Embryonic facial prominence (tissue), 1 donor: ENCODE measurements around the gene GSTA2.
"Not testable (repeated sequence)": the region's sequence is repeated elsewhere in the genome, so short reads cannot be mapped to it uniquely, and the experiment has no call there.

ENCODE experiments used
- DNase-seq: peaks from one replicate; pipeline ENCODE4 v3.0.0-alpha.2; 2016; ENCODE audit errors: extremely low spot score

The GSTA2 gene

DNA sequence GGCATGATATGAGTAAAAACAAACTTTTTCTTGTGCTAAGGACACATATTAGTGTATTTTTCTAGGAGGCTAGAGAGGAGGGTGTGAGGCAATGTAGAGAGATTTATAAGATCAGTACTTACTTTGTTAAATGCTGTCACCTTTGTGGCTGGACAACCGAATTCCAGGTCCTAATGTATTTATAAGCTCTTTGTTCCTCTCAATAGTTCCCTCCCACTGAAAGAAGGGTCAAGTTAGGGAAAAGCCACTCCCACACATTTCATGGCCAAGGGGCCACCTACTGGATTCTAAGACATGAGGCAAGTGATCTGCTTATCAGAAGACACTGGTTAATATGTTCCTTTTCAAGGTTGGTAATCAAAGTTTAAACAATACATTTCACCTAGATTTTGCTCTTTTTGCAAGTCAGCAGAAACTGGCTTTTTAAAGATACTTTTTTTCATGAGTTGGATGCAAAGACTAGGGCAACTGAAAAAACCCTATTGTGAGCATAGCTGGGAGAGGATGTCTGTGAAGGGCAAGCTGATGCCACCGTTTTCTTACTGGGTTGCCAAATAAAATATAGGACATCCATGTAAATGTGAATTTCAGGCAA is at the start of gene GSTA2:
GSTA2 (minus strand) TSS at position 154 of the 595 bp plus-strand sequence. CDS start 5,528 bp downstream, outside the sequence.
- not testable (repeated sequence) for DNase-seq

DNA sequence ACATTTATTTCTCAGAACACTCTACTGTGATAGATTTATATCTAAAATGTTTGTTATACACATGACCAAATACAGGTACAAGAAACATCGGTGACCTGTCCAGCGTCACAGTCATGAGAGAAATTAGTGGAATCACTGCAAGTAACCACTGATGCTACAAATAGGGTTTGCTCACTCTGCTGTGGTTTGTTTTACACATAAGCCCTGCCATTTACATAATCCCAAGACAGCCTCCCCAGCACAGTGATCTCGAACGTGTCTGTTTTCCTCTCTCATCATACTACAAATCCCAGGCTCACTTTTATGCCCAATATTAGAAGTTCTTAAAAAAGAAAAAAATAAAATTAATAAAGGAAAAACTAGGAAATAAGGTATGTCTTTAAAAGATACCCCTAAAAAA is 46.5 kb upstream of the GSTA2 start:
- not testable (repeated sequence) for DNase-seq

DNA sequence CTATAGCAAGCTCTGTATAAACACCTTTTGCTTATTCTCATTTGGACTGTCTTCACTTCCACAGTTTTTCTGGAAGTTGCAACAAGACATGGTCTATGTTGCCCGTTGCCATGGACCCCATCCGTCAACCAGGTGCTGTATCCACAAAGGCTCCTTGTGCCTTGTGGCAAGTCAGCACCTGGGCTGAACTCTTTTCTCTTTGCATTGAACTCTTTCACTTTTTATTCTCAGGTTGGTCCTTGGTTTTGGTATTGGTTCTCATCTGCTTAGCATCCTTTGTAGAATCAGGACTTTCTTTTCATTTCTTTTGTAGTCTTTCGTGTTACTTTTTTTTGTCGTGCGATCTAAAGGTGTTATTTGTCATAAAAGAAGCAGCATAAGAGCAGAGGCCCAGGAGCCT is 45.4 kb upstream of the GSTA2 start:
- DNase-seq = no peak

DNA sequence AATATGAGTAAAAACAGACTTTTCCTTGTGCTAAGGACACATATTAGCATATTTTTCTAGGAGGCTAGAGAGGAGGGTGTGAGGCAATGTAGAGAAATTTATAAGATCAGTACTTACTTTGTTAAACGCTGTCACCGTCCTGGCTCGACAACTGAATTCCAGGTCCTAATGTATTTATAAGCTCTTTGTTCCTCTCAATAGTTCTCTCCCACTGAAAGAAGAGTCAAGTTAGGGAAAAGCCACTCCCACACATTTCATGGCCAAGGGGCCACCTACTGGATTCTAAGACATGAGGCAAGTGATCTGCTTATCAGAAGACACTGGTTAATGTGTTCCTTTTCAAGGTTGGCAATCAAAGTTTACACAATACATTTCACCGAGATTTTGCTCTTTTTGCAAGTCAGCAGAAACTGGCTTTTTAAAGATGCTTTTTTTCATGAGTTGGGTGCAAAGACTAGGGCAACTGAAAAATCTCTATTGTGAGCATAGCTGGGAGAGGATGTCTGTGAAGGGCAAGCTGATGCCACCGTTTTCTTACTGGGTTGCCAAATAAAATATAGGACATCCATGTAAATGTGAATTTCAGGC is 40.5 kb upstream of the GSTA2 start, which contains the start of gene GSTA1:
GSTA1 (minus strand) TSS at position 149 of the 588 bp plus-strand sequence. CDS start 4,549 bp downstream, outside the sequence.
- DNase-seq = not testable (repeated sequence)

DNA sequence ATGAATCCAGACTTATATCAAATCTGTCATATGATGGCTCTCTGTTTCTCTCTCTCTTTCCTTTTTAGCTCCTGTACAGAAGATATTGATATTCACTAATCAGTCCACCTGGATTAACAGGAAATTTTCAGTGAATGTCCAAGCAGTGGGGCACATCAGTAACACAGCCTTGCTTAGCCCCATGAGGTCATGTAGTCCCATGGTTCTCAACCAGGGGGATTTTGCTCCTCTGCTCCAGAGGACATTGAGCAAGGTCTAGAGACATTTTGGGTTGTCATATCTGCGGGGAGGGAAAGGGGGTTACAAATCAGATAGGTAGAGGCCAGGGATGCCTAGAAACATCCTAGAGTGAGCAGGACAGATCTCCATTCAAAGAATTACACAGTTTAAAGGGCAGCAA is 39.5 kb upstream of the GSTA2 start:
- no peak for DNase-seq

DNA sequence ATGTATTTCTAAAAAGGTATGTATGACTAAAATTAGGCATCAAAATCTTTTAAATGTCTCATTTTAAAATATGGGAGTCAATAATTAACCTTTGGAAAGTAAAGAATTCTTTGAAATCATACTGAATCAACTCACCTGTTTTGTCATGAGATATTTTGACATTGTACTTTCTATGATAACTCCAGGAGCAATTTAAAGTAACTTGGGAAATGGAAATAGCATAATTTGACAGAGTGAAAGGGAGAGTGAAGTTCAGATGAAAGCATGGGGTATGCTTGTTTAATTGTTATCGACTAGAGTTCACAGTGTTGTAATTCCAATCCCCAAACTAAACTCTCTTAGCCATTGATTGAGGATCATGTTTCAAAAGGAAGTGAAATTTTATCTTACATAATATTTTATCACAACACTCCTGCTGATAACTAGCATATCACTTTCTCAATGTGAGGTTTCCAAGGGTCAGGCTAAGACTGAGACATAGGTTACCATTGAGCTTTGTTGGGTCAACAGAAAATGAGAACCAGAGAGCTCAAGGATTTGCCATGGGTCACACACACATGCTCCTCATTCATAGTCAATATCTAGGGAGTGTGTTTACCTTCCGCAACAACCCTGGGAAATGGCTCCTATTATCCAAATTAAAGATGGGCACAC is 38.0 kb upstream of the GSTA2 start:
- no peak for DNase-seq

DNA sequence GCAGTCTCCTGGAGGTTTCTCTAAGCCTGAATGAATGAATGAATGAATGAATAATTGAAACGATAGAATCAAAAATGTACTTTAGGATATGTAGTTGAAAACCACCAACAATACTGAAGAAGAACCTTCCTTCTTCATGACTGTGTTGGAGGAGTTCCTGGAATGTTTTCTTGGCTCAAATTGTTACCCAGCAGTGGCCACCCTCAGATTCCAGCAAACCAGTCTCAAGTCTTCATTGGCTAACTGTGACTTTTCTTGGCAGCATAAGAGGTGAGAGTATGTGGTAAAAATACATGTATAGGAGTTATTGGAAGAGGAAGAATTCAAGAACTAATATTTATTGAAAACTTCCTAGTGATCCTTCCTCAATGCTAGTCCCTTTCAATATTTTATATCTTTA is 36.0 kb upstream of the GSTA2 start:
- DNase-seq = not testable (repeated sequence)

DNA sequence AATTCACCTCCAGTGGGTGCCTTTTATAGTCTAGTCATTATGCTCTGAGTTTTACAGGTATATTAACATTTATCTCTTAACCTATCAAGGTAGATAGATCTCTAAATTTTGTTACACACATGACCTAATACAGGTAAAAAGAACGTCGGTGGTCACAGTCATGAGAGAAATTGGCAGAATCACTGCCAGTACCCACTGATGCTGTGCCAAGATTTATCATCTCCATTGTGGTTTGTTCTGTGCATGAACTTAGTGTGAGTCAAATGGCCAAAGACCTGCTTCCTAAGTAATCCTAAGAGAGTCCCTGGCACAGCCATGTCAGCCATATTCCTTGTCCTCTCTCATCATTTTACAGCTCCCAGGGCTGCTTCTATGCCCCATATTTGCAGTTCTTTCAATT is 31.1 kb upstream of the GSTA2 start:
- not testable (repeated sequence) for DNase-seq

DNA sequence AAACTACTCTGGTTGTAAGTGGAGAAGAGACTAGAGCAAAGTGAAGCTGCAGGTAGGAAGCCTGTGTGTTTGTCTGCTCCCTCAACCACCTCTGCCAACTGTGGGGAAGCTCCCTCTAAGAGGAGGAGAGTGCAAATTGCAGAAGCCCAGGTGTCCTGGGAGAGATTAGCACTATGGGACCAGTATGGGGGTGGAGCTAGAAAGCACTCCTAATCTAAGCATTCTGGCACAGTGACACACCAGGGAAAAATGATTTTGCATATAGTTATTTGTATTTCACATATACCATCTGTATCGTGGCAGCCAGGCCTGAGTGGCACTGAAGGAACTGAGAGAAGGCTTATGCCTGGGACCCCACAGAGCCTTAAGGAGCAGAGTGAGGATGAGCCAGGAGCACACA is 27.6 kb upstream of the GSTA2 start:
- DNase-seq = no peak

DNA sequence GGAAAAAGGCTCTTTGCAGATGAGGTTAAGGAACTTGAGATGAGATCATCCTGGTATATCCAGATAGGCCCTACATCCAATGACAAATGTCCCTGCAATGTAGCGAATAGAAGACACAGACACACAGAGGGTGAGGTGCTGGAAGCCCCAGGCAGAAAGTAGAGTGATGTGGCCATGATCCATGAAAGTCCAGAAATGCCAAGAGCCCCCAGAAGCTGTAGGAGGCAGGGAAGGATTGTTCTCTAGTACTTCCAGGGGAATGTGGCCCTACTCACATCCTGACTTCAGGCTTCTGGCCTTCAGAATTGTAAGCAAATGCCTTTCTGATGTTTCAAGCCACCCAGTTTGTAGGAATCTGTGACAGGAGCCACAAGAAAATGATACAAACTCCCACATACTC is 26.4 kb upstream of the GSTA2 start:
- not testable (repeated sequence) for DNase-seq

DNA sequence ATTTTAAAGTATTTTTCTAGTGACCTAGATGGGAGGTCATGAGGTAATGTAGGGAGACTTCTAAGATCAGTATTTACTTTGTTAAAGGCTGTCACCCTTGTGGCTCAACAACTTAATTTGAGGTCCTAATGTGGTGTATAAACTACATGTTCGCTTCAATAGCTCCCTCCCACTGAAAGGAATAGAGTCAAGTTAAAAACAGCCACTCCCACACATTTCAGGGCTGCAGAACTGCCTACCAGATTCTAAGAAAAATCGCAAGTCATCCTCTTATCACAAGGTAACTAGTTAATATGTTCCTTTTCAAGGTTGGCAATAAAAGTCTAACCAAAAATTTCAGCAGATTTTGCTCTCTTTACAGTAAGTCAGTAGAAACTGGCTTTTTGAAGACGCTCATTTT is 25.2 kb upstream of the GSTA2 start:
- DNase-seq = no peak

DNA sequence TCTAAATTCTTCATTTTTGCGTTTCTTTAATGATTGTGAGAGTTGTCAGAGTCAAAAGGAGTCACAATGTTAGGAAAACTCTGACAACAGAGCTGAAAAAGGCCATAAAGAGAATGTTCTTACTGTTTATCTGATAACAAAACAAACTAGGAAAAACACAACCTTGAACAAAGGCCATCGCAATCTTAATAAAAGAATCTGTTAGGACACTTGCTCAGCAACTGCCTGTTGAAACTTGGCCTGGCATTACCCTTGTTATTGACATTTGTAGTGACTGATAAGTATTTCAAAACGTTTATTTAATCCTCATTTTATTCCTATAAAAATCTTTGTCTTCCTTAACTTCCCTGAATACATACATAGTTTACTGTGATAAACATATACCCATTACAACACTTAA is 24.6 kb upstream of the GSTA2 start:
- DNase-seq = no peak

DNA sequence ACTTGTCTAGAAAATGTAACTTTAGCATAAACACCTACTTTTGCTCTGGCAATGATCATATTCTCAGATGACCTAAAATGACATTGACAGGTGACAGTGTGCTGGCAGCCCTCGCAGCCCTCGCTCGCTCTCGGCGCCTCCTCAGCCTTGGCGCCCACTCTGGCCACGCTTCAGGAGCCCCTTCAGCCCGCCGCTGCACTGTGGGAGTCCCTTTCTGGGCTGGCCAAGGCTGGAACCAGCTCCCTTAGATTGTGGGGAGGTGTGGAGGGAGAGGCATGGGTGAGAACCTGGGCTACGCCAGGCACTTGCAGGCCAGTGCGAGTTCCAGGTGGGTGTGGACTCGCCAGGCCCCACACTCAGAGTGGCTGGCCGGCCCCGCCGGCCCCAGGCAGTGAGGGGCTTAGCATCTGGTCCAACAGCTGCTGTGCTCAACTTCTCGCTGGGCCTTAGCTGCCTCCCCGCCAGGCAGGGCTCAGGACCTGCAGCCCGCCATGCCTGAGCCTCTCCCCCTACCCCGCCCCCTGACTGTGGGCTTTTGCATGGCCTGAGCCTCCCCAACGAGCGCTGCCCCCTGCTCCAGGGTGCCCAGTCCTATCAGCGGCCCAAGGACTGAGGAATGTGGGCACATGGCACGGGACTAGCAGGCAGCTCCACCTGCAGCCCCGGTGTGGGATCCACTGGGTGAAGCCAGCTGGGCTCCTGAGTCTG is 23.1 kb upstream of the GSTA2 start:
- no peak for DNase-seq

DNA sequence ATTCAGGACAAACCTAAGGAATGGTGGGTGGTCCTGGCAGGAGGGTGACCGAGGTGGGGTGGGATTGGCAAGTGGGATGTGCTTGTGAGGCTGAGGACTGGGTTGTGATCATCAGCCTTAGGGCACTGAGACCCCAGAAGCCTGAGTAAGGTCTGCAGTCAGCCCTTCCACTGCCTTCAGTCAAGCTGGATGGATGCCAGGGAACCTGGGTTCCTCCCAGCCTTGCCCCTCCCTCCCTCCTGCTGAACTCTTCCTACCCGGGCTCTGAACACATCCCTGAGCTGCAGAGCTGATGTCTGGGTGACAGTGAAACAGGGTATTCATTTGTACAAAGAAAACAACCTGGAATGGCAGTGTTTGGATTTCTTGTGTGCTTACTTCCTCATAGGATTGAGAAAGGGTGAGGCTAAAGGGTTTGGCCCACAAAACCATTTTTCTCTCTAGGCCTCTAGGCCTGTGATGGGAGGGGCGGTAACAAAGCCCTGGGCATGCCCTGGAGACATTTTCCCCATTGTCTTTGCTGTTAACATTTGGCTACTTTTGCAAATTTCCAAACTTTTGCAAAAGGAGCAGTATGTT is 19.5 kb upstream of the GSTA2 start:
- not testable (repeated sequence) for DNase-seq

DNA sequence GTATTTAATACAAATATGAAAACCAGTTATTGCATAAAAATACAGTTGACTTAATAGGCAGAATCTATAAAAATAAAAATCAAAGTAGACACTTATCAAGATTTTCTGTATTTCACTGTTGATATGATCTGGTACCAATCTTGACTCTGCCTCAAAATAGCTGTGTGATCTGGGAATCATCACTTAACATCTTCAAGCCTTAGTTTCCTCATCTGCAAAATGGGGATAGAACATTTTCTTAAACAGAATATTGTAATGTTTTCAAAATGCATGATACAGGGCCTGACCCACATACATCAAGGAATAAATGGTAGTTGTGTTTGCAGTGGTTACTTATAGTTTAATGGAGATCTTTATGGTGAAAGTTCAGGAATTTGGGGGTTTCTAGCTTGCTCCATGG is 18.9 kb upstream of the GSTA2 start:
- not testable (repeated sequence) for DNase-seq

DNA sequence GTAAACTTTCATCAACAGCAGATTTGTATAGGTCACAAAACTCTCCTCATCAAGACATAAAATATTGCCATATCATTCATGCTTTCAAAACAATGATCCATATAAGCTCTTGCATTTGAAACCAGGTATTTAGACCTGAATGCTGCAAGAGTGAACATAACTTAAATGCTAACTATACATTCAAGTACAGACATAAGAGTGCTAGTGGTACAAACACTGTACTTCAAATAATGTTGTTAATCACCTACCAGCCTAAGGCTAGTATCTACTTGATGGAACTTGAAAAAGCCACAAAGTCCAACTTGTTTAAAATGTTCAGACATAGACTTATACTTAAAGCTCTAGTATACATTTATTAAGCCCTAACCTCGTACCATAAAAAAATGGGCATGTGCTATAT is 16.0 kb upstream of the GSTA2 start:
- no peak for DNase-seq

DNA sequence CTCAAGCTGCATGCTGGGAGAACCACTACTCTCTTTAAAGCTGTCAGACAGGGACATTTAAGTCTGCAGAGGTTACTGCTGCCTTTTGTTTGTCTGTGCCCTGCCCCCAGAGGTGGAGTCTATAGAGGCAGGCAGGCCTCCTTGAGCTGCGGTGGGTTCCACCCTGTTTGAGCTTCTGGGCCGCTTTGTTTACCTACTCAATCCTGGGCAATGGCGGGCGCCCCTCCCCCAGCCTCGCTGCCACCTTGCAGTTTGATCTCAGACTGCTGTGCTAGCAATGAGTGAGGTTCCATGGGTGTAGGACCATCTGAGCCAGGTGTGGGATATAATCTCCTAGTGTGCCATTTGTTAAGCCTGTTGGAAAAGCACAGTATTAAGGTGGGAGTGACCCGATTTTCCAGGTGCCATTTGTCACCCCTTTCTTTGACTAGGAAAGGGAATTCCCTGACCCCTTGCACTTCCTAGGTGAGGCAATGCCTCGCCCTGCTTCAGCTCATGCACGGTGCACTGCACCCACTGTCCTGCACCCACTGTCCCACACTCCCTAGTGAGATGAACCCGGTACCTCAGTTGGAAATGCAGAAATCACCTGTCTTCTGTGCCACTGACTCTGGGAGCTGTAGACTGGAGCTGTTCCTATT is 13.6 kb upstream of the GSTA2 start:
- DNase-seq = not testable (repeated sequence)

DNA sequence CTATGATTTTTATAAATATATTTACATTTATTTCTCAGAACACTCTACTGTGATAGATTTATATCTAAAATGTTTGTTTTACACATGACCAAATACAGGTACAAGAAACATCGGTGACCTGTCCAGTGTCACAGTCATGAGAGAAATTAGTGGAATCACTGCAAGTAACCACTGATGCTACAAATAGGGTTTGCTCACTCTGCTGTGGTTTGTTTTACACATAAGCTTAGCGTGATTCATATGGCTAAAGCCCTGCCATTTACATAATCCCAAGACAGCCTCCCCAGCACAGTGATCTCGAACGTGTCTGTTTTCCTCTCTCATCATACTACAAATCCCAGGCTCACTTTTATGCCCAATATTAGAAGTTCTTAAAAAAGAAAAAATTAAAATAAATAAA is 6.1 kb upstream of the GSTA2 start:
- not testable (repeated sequence) for DNase-seq

DNA sequence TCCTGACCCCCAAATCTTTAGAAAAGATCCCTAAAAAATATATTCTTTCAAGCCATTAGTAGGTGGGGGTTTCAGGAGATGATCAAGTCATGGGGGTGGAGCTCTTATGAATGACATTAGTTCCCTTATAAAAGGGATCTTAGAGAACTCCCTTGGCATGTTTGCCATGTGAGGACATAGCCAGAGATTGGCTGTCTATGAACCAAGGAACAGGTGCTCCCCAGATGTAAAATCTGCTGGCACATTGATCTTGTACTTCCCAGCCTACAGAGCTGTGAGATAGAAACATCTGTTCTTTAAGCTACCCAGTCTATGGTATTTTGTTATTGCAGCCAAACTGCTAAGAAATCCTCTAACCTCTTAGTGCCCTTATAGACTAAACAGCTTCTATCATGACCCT is 4.4 kb upstream of the GSTA2 start:
- DNase-seq = not testable (repeated sequence)

DNA sequence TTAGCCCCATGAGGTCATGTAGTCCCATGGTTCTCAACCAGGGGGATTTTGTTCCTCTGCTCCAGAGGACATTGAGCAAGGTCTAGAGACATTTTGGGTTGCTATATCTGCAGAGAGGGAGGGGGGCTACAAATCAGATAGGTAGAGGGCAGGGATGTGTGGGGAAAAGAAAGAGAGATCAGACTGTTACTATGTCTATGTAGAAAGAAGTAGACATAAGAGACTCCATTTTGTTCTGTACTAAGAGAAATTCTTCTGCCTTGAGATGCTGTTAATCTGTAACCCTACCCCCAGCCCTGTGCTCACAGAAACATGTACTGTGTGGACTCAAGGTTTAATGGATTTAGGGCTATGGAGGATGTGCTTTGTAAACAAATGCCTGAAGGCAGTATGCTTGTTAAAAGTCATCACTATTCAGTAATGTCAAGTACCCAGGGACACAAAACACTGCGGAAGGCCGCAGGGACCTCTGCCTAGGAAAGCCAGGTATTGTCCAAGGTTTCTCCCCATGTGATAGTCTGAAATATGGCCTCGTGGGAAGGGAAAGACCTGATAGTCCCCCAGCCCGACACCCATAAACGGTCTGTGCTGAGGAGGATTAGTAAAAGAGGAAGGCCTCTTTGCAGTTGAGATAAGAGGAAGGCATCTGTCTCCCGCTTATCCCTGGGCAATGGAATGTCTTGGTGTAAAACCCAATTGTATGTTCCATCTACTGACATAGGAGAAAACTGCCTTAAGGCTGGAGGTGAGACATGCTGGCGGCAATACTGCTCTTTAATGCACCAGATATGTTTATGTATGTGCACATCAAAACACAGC is 1.4 kb downstream of the GSTA2 start:
- DNase-seq = not testable (repeated sequence)
